DMS 273 (cell line): ENCODE results near the gene SF3A2.

Experiments
- DNase-seq: peaks from one replicate; lab custom pipeline; 2025; ENCODE audit not compliant: unreplicated experiment; lab: John Stamatoyannopoulos, UW

The SF3A2 gene

DNA sequence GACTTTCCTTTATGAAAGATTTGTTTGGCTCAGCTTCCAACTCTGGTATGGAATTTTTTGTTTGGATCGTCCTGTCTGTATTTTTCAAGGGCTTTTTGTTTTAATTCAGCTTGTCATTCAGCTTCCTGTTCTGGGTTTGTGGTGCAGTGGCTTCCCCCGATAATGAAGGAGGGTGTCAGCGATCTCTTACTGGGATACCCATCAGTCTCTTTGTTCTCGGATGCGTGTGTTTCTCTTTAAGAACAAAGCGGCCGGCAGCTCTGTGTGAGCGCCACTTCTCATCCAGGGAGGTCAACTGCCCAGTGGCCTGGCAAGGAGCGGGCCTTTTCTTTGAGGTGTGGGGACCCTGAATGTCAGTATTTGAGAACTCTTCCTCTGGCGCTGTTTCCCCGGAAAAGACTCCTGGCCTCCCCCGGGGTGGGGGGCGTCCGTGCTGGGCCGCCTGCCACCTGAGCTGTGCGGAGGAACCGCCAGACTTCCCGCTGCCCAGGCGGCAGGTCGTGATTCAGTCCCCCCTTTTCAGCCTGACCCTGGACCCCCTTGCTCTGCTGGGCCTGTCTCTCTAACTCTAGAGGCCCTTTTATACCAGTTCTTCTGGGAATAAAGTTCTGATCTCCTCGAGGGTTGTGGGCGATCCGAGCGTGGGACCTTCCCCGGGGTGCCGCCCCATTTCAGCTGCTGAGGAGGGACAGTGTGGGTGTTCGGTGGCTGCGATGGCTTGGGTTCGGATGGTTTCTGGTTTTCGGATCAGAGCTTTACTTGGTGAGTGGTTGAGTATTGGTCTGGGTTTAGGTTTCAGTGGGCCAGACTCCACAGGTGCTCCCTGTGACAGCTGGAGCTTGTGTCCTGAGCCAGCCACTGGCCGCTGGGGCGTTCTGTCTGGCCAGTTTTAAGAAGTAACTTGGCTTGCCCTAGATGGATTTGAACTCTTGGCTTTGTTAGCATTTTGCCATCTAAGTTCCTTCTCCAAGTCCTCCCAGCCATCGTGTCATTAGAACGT is 3.4 kb downstream of the SF3A2 start:
- DNase-seq: no peak

- no peak for DNase-seq
Observed at GRCh38 chr19:2240881-2241760, 4.5 kb downstream of the SF3A2 start.

GRCh38 chr19:2242092-2242537 is 5.5 kb downstream of the SF3A2 start:
- DNase-seq: no peak

DNA sequence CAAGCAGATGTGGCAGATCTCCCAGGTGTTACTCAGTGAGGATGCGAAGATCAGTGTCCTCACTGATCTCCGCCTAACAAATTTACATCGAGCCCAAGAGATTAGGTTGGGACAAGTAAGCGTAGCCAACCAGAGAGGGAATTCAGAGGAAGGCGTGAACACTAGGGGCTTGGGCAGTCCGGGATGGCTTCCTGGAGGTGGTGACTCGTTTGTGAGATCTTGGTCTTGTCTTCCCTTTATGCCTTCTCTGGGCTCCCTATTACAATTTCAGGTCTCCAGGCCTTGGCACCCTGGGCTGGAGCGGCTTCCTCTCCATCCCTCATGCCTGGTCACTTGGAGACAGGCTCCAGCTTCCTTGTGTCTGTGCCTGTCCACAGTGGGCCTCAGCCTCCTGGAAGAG is 6.2 kb downstream of the SF3A2 start:
- no peak for DNase-seq

- DNase-seq: peak; percentile 36
Observed at GRCh38 chr19:2243274-2244124, 6.9 kb downstream of the SF3A2 start.

GRCh38 chr19:2244125-2244411 is 7.4 kb downstream of the SF3A2 start:
- no peak for DNase-seq

DNA sequence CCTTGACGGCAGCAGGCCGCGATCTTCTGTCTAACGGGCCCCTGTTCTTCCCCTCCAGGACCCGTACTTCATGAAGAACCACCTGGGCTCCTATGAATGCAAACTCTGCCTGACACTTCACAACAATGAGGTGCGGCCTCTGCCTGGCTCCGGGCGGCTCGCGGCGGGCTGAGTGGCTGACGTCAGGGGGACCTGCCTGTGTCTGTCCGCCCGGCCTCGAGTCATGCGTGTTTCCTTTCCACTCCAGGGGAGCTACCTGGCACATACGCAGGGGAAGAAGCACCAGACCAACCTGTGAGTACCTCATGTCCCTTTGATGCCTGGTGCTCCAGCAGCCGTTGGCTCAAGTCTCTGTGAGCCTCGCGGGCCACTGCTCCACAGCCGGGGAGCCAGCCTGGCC is 7.9 kb downstream of the SF3A2 start:
- DNase-seq: no peak

DNA sequence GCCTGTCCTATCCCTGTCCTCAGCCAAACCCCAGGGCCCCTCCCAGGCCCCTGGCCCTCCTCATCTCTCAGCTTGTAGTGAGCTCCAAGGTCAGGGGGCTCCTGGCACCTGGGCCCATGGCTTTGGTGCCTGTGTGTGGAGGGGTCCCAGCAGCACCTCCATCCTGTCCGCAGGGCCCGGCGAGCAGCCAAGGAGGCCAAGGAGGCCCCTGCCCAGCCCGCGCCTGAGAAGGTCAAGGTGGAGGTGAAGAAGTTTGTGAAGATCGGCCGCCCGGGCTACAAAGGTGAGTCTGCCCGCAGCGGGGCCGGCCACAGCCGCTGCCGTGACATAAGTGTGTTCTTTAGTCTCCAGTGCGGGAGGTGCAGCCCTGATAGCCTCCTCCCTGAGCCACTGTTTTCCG is 8.6 kb downstream of the SF3A2 start:
- DNase-seq: no peak

DNA sequence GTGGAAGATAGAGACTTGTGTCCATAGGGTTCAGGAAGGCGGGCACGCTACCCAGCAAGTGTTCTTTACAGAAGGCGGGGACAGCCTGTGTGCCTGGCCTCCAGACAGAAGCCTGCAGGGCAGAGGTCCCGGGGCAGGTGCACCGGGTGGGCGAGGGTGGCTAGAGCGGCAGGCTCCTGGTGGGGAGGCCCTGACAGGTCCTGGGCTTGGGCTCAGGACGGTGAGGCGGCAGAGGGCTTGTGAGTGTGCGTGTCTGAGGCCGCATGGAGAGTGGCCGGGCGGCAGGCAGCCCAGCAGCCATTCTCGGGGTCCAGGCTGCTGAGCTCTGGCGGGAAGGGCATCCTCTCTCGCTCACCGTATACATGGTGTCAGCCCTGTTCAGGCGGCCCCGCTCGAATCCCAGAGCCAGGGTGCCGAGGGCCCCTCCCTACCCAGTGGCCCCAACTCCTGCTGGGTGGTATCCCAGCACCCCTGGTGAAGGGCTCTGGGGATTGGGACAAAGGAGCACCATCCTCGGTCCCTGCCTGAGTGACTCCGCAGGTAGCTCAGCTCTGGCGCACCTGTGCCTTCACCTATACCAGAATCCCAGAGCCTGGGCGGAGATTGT is 9.5 kb downstream of the SF3A2 start:
- DNase-seq: no peak

DNA sequence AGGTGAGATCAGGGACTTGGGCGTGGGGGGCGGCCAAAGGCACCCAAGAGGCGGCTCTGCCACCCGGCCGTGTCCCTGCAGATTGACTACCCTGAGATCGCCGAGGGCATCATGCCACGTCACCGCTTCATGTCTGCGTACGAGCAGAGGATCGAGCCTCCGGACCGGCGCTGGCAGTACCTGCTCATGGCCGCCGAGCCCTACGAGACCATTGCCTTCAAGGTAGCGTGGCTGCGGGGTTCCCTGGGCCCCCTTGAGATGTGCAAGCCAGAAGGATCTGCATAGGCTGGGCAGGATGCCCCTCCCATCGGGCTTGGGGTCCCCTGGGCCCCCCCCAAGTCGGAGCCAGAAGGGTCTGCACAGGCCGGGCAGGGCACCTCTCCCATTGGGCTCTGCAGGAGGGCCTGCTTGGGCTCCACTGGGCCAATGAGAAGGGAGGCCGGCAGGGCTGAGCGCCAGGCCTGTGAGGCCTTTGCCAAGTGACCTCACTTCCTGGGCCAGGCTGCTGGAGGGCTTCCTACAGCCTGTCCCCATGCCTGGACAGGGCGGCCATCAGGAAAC is 10.3 kb downstream of the SF3A2 start:
- peak; percentile 64 for DNase-seq

DNA sequence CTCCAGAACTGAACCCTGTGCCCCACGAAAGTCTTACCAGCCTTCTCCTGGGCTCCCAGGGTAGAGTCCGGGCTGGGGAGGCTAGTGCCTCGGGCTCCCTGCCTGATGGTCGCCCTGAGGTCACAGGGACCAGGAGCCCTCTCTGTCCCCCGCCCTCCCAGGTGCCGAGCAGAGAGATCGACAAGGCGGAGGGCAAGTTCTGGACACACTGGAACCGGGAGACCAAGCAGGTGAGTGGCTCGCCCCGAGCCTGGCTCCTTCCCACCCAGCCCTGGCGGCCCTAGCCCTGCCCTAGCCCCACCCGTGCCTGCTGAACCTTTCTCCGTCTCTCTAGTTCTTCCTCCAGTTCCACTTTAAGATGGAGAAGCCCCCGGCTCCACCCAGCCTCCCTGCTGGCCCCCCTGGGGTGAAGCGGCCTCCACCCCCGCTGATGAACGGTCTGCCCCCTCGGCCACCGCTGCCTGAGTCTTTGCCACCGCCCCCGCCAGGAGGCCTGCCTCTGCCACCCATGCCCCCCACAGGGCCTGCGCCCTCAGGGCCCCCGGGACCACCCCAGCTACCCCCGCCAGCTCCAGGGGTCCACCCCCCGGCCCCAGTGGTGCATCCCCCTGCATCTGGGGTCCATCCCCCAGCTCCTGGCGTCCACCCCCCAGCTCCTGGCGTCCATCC is 10.9 kb downstream of the SF3A2 start:
- no peak for DNase-seq

DNA sequence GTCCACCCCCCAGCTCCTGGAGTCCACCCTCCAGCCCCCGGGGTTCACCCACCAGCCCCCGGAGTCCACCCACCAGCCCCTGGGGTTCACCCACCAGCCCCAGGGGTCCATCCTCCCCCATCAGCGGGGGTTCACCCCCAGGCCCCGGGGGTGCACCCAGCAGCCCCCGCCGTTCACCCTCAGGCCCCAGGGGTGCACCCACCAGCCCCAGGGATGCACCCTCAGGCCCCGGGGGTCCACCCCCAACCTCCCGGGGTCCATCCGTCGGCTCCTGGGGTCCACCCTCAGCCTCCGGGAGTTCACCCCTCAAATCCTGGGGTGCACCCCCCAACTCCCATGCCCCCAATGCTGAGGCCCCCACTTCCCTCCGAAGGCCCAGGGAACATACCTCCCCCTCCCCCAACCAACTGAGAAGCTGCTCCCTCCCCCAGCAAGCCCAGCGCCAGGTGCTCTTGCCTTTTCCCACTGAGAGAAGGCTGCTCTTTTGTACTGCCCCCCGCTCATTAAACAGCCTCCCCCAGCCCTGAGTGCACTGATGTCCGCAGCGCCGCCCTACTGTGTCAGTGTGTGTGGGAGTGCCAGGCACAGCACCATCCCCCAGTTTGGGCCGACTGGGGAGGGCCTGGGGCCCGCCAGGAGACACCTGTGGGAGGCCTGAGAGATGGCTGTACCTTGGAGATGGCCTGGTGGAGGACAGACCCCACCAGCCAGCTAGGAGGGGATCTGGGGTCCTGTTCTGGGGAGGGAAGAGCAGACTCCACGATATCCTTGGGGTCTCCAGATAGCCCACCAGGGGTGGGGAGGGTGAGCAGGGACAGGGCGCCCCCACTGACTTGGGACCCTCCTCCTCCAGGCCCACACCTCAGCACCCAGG is 11.7 kb downstream of the SF3A2 start:
- DNase-seq: no peak

DNA sequence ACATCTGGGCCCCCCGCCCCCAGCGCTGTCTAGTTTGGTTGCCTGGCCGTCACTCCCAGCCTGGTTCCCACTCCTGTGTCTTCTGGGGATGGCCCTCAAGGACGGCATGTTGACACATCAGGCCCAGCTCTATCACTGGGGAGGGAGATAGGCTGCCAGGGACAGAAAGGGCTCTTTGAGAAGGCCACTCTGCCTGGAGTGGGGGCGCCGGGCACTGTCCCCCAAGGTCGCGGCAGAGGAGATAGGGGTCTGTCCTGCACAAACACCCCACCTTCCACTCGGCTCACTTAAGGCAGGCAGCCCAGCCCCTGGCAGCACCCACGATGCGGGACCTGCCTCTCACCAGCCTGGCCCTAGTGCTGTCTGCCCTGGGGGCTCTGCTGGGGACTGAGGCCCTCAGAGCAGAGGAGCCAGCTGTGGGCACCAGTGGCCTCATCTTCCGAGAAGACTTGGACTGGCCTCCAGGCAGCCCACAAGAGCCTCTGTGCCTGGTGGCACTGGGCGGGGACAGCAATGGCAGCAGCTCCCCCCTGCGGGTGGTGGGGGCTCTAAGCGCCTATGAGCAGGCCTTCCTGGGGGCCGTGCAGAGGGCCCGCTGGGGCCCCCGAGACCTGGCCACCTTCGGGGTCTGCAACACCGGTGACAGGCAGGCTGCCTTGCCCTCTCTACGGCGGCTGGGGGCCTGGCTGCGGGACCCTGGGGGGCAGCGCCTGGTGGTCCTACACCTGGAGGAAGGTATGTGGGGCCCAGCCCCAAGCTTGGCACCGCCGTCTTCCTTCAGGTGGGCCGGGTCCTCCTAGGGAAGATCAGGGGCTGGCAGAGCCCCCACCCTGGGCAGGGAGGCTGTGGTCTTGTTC is 12.6 kb downstream of the SF3A2 start, which contains the start of gene AMH:
AMH (plus strand) TSS at position 314 of the 857 bp plus-strand sequence; CDS start at position 324, 10 bp downstream.
- peak; percentile 58 for DNase-seq

- peak; percentile 72 for DNase-seq
Observed at GRCh38 chr19:2249880-2250765, 13.5 kb downstream of the SF3A2 start.

- DNase-seq: no peak
Observed at GRCh38 chr19:2250766-2251105, 14.1 kb downstream of the SF3A2 start.

GRCh38 chr19:2251106-2252054 is 14.8 kb downstream of the SF3A2 start:
- peak; percentile 68 for DNase-seq
